Stimulated activated CD8-positive, alpha-beta memory T cell treated with anti-CD3 and anti-CD28 coated beads, Interleukin-2, amount 100 ng/mL, for 1 hour (primary cell): ENCODE results near the gene CAMTA1.

Experiments
- DNase-seq, 2 donors: peaks; one replicate each; pipeline ENCODE4 v3.0.0-alpha.2; 2020; ENCODE audit warnings: low read depth in 2 of 2

CAMTA1 gene

GRCh38 chr1:7077136-7077535 lies 291.9 kb downstream of the CAMTA1 start:
- DNase-seq, result no peak

GRCh38 chr1:7077970-7078369 lies 292.7 kb downstream of the CAMTA1 start:
- no peak for DNase-seq

- DNase-seq, result no peak
These were observed 294.4 kb downstream of the CAMTA1 start for GRCh38 chr1:7079637-7080036.

GRCh38 chr1:7084232-7084894 lies 299.1 kb downstream of the CAMTA1 start:
- DNase-seq, result no peak

- DNase-seq, result no peak
These were observed 300.3 kb downstream of the CAMTA1 start for GRCh38 chr1:7085521-7085920.

GRCh38 chr1:7086106-7086505 lies 300.9 kb downstream of the CAMTA1 start:
- no peak for DNase-seq

- no peak for DNase-seq
These were observed 302.6 kb downstream of the CAMTA1 start for GRCh38 chr1:7087888-7088287.

GRCh38 chr1:7089497-7089896 lies 304.2 kb downstream of the CAMTA1 start:
- no peak for DNase-seq

- no peak for DNase-seq
These were observed 308.0 kb downstream of the CAMTA1 start for GRCh38 chr1:7093297-7093696.

- DNase-seq, result no peak
These were observed 308.8 kb downstream of the CAMTA1 start for GRCh38 chr1:7094086-7094485.

- DNase-seq, result no peak
These were observed 309.3 kb downstream of the CAMTA1 start for GRCh38 chr1:7094509-7094908.

GRCh38 chr1:7095343-7095964 lies 310.2 kb downstream of the CAMTA1 start:
- no peak for DNase-seq

GRCh38 chr1:7097938-7098592 lies 312.8 kb downstream of the CAMTA1 start:
- DNase-seq, result no peak

GRCh38 chr1:7098641-7099040 lies 313.4 kb downstream of the CAMTA1 start:
- no peak for DNase-seq

GRCh38 chr1:7100479-7100878 lies 315.2 kb downstream of the CAMTA1 start:
- no peak for DNase-seq

GRCh38 chr1:7101187-7101586 lies 315.9 kb downstream of the CAMTA1 start:
- no peak for DNase-seq

GRCh38 chr1:7103361-7103782 lies 318.1 kb downstream of the CAMTA1 start:
- DNase-seq, result no peak

GRCh38 chr1:7103874-7104273 lies 318.6 kb downstream of the CAMTA1 start:
- no peak for DNase-seq

GRCh38 chr1:7104339-7104738 lies 319.1 kb downstream of the CAMTA1 start:
- DNase-seq, result no peak

GRCh38 chr1:7105269-7105668 lies 320.0 kb downstream of the CAMTA1 start:
- no peak for DNase-seq

GRCh38 chr1:7106442-7107108 lies 321.3 kb downstream of the CAMTA1 start:
- DNase-seq, result no peak

- DNase-seq, result no peak
These were observed 322.0 kb downstream of the CAMTA1 start for GRCh38 chr1:7107109-7107830.
